HCT116 (cell line): ENCODE measurements around the gene CFD. TPM values are rescaled to one million over a fixed set of nuclear protein-coding genes. Genes with fewer than 3 reads are reported as not detected.

Source experiments
- ATAC-seq: fragments of 200-7000 bp; cut with Tn5 transposase; 2 replicates; pipeline ENCODE4 v1.9.1; 2020; ENCODE audit warnings: mild to moderate bottlenecking, moderate library complexity
- BruUV-seq: library from RNA; stranded (reverse); fragments of 400-500 nt; replicated peaks from 2 replicates; lab custom pipeline; 2021; lab: Mats Ljungman, UMichigan
- CTCF ChIA-PET: fragments of 300-600 bp; sonication (Branson Sonifier 250); formaldehyde crosslinking; loops from one replicate; lab custom pipeline; 2021; ENCODE audit warnings: antibody characterized with exemption; lab: Charles Lee
- POLR2A ChIA-PET: fragments of 300-600, 350-600 bp; sonication (Branson Sonifier 250); formaldehyde crosslinking; loops from one replicate; lab custom pipeline; 2021; ENCODE audit warnings: antibody characterized with exemption; lab: Charles Lee
- RAD21 ChIA-PET, 2 experiments: fragments of 300-600 bp; sonication (Branson Sonifier 250); formaldehyde crosslinking; loops; one replicate each; lab custom pipeline; 2023; ENCODE audit warnings: low total read pairs in 2 of 2; ENCODE audit not compliant: uncharacterized antibody in 2 of 2, unreplicated experiment in 2 of 2, low non-redundant PET in 1 of 2; lab: Charles Lee
- DNase-seq: peaks from one replicate; pipeline ENCODE4 v3.0.0-alpha.2; 2010; ENCODE audit warnings: low read depth, low spot score
- H2AFZ ChIP-seq: fragments of 200-600 bp; shearing (Covaris generic), sonication (generic); 2 replicates; pipeline ENCODE4 v1.6.1; 2017; ENCODE audit warnings: low read depth, mixed run types, mixed read lengths, antibody characterized with exemption, low read length; ENCODE audit not compliant: poor library complexity, severe bottlenecking
- H3K27ac ChIP-seq: 2 replicates; pipeline ENCODE4 v1.5.1; 2012; ENCODE audit warnings: low read depth, low read length
- H3K27me3 ChIP-seq: fragments of 200-600 bp; sonication (generic); 2 replicates; pipeline ENCODE4 v1.6.1; 2016; ENCODE audit warnings: mixed run types, low read length, mixed read lengths; ENCODE audit not compliant: insufficient read depth
- H3K36me3 ChIP-seq, 2 experiments: fragments of 200-500 bp in 1 of 2; fragments of 200-600 bp in 1 of 2; sonication (Bioruptor generic) in 1 of 2; sonication (generic) in 1 of 2; 2 replicates each; pipeline versions ENCODE4 v1.5.1 to v1.6.1; 2014 to 2016; ENCODE audit warnings: low read length in 2 of 2, inconsistent platforms in 1 of 2, mixed read lengths in 1 of 2, mixed run types in 1 of 2; ENCODE audit not compliant: insufficient read depth in 2 of 2, control insufficient read depth in 1 of 2
- H3K4me1 ChIP-seq, 2 experiments: fragments of 200-600 bp in 1 of 2; sonication (generic) in 1 of 2; 2 replicates each; pipeline versions ENCODE4 v1.5.1 to v1.6.1; 2012 to 2017; ENCODE audit warnings: low read length in 2 of 2, inconsistent platforms in 1 of 2, mild to moderate bottlenecking in 1 of 2, mixed read lengths in 1 of 2, mixed run types in 1 of 2, moderate library complexity in 1 of 2; ENCODE audit not compliant: insufficient read depth in 2 of 2, control insufficient read depth in 1 of 2
- H3K4me2 ChIP-seq: fragments of 200-600 bp; sonication (generic); 2 replicates; pipeline ENCODE4 v1.6.1; 2017; ENCODE audit warnings: mixed run types, low read length, mixed read lengths
- H3K4me3 ChIP-seq, 2 experiments: fragments of 200-600 bp in 1 of 2; sonication (generic) in 1 of 2; replicated peaks in 1 of 2; 2 replicates each; pipeline ENCODE4 v1.5.1; 2011 to 2016; ENCODE audit warnings: low read length in 2 of 2, control low read depth in 1 of 2, low read depth in 1 of 2, mild to moderate bottlenecking in 1 of 2, mixed read lengths in 1 of 2, mixed run types in 1 of 2
- H3K79me2 ChIP-seq: fragments of 200-600 bp; sonication (generic); 2 replicates; pipeline ENCODE4 v1.6.1; 2017; ENCODE audit warnings: mild to moderate bottlenecking, mixed run types, low read length, moderate library complexity, mixed read lengths; ENCODE audit not compliant: insufficient read depth
- H3K9ac ChIP-seq: fragments of 200-600 bp; sonication (generic); 2 replicates; pipeline ENCODE4 v1.6.1; 2016; ENCODE audit warnings: low read length, mixed read lengths
- H3K9me2 ChIP-seq: fragments of 200-600 bp; sonication (generic), shearing (Covaris generic); 2 replicates; pipeline ENCODE4 v1.6.1; 2017; ENCODE audit warnings: mixed run types, mild to moderate bottlenecking, moderate library complexity; ENCODE audit not compliant: insufficient read depth
- H3K9me3 ChIP-seq, 2 experiments: fragments of 200-500 bp in 1 of 2; fragments of 200-600 bp in 1 of 2; sonication (Bioruptor generic) in 1 of 2; sonication (generic) in 1 of 2; 2 replicates each; pipeline ENCODE4 v1.6.1; 2014 to 2017; ENCODE audit warnings: low read length in 2 of 2, mixed read lengths in 2 of 2, inconsistent platforms in 1 of 2, low read depth in 1 of 2, mild to moderate bottlenecking in 1 of 2, mixed run types in 1 of 2, moderate library complexity in 1 of 2; ENCODE audit not compliant: control insufficient read depth in 1 of 2, insufficient read depth in 1 of 2
- H4K20me1 ChIP-seq: fragments of 200-600 bp; sonication (generic), shearing (Covaris generic); 2 replicates; pipeline ENCODE4 v1.6.1; 2017; ENCODE audit warnings: mixed run types, mild to moderate bottlenecking, moderate library complexity; ENCODE audit not compliant: insufficient read depth
- CBX3 ChIP-seq: IDR thresholded peaks from 2 replicates; pipeline ENCODE4 v1.6.1; 2012; ENCODE audit warnings: low read depth
- CEBPB ChIP-seq: IDR thresholded peaks from 2 replicates; pipeline ENCODE4 v1.6.1; 2012; ENCODE audit warnings: low read depth
- EGR1 ChIP-seq: IDR thresholded peaks from 2 replicates; pipeline ENCODE4 v1.6.1; 2012; ENCODE audit warnings: low read depth
- ELF1 ChIP-seq: IDR thresholded peaks from 2 replicates; pipeline ENCODE4 v1.6.1; 2012; ENCODE audit warnings: low read depth, borderline replicate concordance
- EZH2phosphoT487 ChIP-seq: fragments of 200-600 bp; IDR thresholded peaks from 2 replicates; pipeline ENCODE4 v1.6.1; 2018; ENCODE audit warnings: antibody characterized with exemption, borderline replicate concordance
- FOSL1 ChIP-seq: IDR thresholded peaks from 2 replicates; pipeline ENCODE4 v1.6.1; 2012; ENCODE audit warnings: low read depth
- POLR2A ChIP-seq: IDR thresholded peaks from 2 replicates; pipeline ENCODE4 v1.7.0; 2011; ENCODE audit warnings: borderline replicate concordance; ENCODE audit not compliant: insufficient read depth, insufficient read length; ENCODE audit errors: extremely low read depth
- POLR2AphosphoS5 ChIP-seq: IDR thresholded peaks from 2 replicates; pipeline ENCODE4 v1.6.1; 2011; ENCODE audit warnings: mild to moderate bottlenecking, low read depth, low read length, moderate library complexity
- RAD21 ChIP-seq: IDR thresholded peaks from 2 replicates; pipeline ENCODE4 v1.6.1; 2012; ENCODE audit warnings: low read depth, mild to moderate bottlenecking
- SIN3A ChIP-seq: IDR thresholded peaks from 2 replicates; pipeline ENCODE4 v1.6.1; 2012; ENCODE audit warnings: low read depth
- SP1 ChIP-seq: IDR thresholded peaks from 2 replicates; pipeline ENCODE4 v1.6.1; 2012; ENCODE audit warnings: low read depth
- SRF ChIP-seq: IDR thresholded peaks from 2 replicates; pipeline ENCODE4 v1.6.1; 2012; ENCODE audit warnings: low read depth
- TCF7L2 ChIP-seq: IDR thresholded peaks from 2 replicates; pipeline ENCODE4 v1.7.0; 2011; ENCODE audit warnings: borderline replicate concordance, inconsistent platforms; ENCODE audit not compliant: insufficient read depth, insufficient read length; ENCODE audit errors: extremely low read depth
- YY1 ChIP-seq: IDR thresholded peaks from 2 replicates; pipeline ENCODE4 v1.6.1; 2011; ENCODE audit warnings: low read length, low read depth, moderate library complexity, mild to moderate bottlenecking; ENCODE audit not compliant: insufficient replicate concordance; ENCODE audit errors: extremely low read depth
- ZFX ChIP-seq: fragments of 450-650 bp; IDR thresholded peaks from 2 replicates; pipeline ENCODE4 v1.6.1; 2017
- ZNF274 ChIP-seq: fragments of 200-500 bp; sonication (Bioruptor generic); IDR thresholded peaks from 2 replicates; pipeline ENCODE4 v1.6.1; 2014; ENCODE audit warnings: mild to moderate bottlenecking, low read depth, low read length, inconsistent platforms
- intact Hi-C: fragments of 100-400 bp; cut with micrococcal nuclease; formaldehyde crosslinking; loops from 2 replicates; pipeline ENCODE4 v1.10.0; 2022
- total RNA-seq: library from RNA; stranded (reverse); gene quantifications from one replicate; pipeline ENCODE4 v1.2.1, GENCODE V29; 2021; ENCODE audit not compliant: unreplicated experiment
- TF ChIP-seq, protein P1 (sequence below): IDR thresholded peaks from 2 replicates; pipeline ENCODE4 v1.6.1; 2012; ENCODE audit warnings: low read depth

CFD gene
- total RNA-seq, 1 experiment from 2014 or later = 80.2 TPM

DNA sequence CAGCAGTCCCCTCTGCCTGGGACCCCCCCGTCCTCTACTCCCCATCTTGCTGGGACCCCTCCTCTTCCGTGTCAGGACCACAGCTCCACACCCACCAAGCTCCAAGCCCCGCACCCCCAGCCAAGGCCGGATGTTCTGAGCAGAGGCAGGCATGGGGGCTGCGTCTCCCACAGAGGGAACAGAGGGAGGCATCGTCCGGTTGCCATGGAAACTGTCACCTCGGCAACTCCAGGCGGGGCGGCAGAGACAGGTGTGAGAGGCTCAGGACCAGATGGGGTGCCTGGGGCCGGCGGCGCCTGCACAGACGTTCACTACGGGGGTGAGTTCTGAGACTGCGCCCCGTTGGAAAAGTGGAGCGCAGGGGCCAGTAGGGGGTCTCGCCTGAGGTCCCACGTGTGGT lies 39.2 kb downstream of the CFD start:
- Histone ChIP-seq H2AFZ (no peak overlapping the region), H4K20me1 (no peaks in the 10 kb centered on the region), H3K9ac (no peak overlapping the region), H3K4me2 (no peak overlapping the region), H3K27me3 (no peaks in the 10 kb centered on the region), H3K9me3 (no peaks in the 10 kb centered on the region), H3K4me3 (no peak overlapping the region), H3K79me2 (peaks cover 15% of the 10 kb centered on the region; the same call in 1 of the 2 replicates), H3K27ac (no peak overlapping the region), H3K4me1 (peaks cover 6 to 18% of the 10 kb centered on the region in 2 experiments; a peak in 3 of 4 replicates), H3K36me3 (peaks cover 6 to 7% of the 10 kb centered on the region in 2 experiments; a peak in 3 of 4 replicates), H3K9me2 (no peaks in the 10 kb centered on the region)
- CTCF ChIA-PET = no interaction called here
- RAD21 ChIA-PET = no interaction called here
- no peak for TF ChIP-seq ELF1
- TF ChIP-seq FOSL1 = no peak
- no peak for TF ChIP-seq CBX3
- no peak for TF ChIP-seq EZH2phosphoT487
- intact Hi-C loops = no loop called here
- DNase-seq (no peak), ATAC-seq (no peak)
- no TSS peak for BruUV-seq
- POLR2A ChIA-PET = no interaction called here

DNA sequence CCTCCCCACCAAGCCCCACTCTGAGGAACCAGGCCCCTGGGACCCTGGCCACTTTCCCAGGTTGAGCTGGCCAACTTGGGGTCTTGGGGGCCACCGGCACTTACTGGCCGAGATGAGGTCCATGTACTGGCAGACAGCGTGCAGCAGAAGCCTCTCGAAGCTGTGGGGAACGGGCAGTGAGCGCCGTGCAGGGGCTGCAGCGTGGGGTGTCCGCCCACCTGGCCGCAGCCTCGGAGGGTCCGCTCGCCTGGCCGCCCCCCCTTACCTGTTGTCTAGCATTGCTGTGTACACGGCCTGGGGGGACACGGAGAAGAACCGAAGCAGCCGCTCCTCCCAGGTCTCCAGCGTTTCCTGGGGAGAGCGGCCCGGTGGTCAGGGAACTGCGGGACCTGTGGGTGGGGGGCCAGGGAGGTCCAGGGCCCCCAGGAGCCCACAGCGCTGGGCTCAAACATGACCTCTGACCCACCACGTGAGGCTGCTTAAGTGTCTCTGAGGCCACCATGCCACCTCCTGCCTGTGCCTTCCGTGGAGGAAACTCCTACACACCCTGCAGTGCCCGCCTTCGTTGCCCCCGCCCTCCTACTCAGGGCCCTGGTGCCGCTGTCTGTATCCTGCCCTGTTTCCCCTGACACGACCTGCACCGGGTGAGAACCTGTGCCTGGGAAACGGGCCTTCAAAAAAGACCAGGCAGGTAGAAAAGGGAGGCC lies 40.0 kb downstream of the CFD start:
- no TSS peak for BruUV-seq
- Histone ChIP-seq H4K20me1 (no peaks in the 10 kb centered on the region), H3K9ac (no peak overlapping the region), H3K27ac (peak overlapping the region; percentile 49; the same call in 1 of the 2 replicates), H3K9me3 (no peaks in the 10 kb centered on the region), H3K4me1 (peaks cover 6 to 16% of the 10 kb centered on the region in 2 experiments; a peak in 3 of 4 replicates), H3K4me3 (no peak overlapping the region), H3K9me2 (no peaks in the 10 kb centered on the region), H3K79me2 (peaks cover 15% of the 10 kb centered on the region; the same call in 1 of the 2 replicates), H3K4me2 (no peak overlapping the region), H3K27me3 (no peaks in the 10 kb centered on the region), H2AFZ (no peak overlapping the region), H3K36me3 (peaks cover 6 to 7% of the 10 kb centered on the region in 2 experiments; a peak in 3 of 4 replicates)
- ChIA-PET RAD21 (no interaction called here), CTCF (no interaction called here), POLR2A (no interaction called here)
- DNase-seq (no peak), ATAC-seq (no peak)
- intact Hi-C loops = no loop called here
- TF ChIP-seq, protein P1, sequence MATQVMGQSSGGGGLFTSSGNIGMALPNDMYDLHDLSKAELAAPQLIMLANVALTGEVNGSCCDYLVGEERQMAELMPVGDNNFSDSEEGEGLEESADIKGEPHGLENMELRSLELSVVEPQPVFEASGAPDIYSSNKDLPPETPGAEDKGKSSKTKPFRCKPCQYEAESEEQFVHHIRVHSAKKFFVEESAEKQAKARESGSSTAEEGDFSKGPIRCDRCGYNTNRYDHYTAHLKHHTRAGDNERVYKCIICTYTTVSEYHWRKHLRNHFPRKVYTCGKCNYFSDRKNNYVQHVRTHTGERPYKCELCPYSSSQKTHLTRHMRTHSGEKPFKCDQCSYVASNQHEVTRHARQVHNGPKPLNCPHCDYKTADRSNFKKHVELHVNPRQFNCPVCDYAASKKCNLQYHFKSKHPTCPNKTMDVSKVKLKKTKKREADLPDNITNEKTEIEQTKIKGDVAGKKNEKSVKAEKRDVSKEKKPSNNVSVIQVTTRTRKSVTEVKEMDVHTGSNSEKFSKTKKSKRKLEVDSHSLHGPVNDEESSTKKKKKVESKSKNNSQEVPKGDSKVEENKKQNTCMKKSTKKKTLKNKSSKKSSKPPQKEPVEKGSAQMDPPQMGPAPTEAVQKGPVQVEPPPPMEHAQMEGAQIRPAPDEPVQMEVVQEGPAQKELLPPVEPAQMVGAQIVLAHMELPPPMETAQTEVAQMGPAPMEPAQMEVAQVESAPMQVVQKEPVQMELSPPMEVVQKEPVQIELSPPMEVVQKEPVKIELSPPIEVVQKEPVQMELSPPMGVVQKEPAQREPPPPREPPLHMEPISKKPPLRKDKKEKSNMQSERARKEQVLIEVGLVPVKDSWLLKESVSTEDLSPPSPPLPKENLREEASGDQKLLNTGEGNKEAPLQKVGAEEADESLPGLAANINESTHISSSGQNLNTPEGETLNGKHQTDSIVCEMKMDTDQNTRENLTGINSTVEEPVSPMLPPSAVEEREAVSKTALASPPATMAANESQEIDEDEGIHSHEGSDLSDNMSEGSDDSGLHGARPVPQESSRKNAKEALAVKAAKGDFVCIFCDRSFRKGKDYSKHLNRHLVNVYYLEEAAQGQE = no peak
- TF ChIP-seq YY1 (no peak), EZH2phosphoT487 (no peak), RAD21 (no peak), ZFX (no peak), SRF (no peak), POLR2A (no peak), TCF7L2 (no peak), ZNF274 (no peak), CEBPB (no peak), CBX3 (no peak), EGR1 (no peak), SIN3A (no peak), POLR2AphosphoS5 (no peak), SP1 (no peak), FOSL1 (no peak)
